Endothelial cell of umbilical vein (primary cell): Measurements from ENCODE around the gene MFSD2A. TPM values are rescaled to one million over a fixed set of nuclear protein-coding genes. Genes with fewer than 3 reads are reported as not detected.

Experiments
- BruUV-seq: library from RNA; stranded (reverse); fragments of 400-500 nt; replicated peaks from 2 replicates; lab custom pipeline; 2021; lab: Mats Ljungman, UMichigan
- CTCF ChIA-PET: fragments of 300-600, 350-600 bp; sonication (Branson Sonifier 250); formaldehyde crosslinking; loops from one replicate; lab custom pipeline; 2021; ENCODE audit warnings: antibody characterized with exemption, inconsistent platforms; lab: Charles Lee
- POLR2A ChIA-PET: fragments of 300-600, 350-600 bp; sonication (Branson Sonifier 250); formaldehyde crosslinking; loops from one replicate; lab custom pipeline; 2021; ENCODE audit warnings: antibody characterized with exemption, inconsistent platforms; lab: Charles Lee
- DNase-seq: peaks from one replicate; pipeline ENCODE4 v3.0.0-alpha.2; 2011; ENCODE audit warnings: low read depth, low spot score
- FAIRE-seq: peaks from 2 replicates; lab custom pipeline; 2011; peaks lifted over from hg19 to GRCh38; lab: Jason Lieb, UNC
- H2AFZ ChIP-seq: 2 replicates; pipeline ENCODE4 v1.6.0; 2012; ENCODE audit warnings: low read depth, low read length, control low read depth, inconsistent platforms
- H3K27ac ChIP-seq: 2 replicates; pipeline ENCODE4 v1.5.1; 2011; ENCODE audit warnings: low read depth, mild to moderate bottlenecking, control low read depth, low read length, moderate library complexity; ENCODE audit not compliant: insufficient read depth
- H3K27me3 ChIP-seq, 2 experiments: 2 replicates each; pipeline versions ENCODE4 v1.6.0 to v1.6.1; 2011; ENCODE audit warnings: low read length in 2 of 2, mixed read lengths in 1 of 2; ENCODE audit not compliant: control insufficient read depth in 2 of 2, insufficient read depth in 2 of 2
- H3K36me3 ChIP-seq, 2 experiments: 2 replicates in 1 of 2; 3 replicates in 1 of 2; pipeline ENCODE4 v1.5.1; 2011; ENCODE audit warnings: low read length in 2 of 2, mild to moderate bottlenecking in 1 of 2, moderate library complexity in 1 of 2; ENCODE audit not compliant: control insufficient read depth in 2 of 2, insufficient read depth in 2 of 2; ENCODE audit errors: extremely low read depth in 1 of 2
- H3K4me1 ChIP-seq: 3 replicates; pipeline ENCODE4 v1.5.1; 2011; ENCODE audit warnings: mild to moderate bottlenecking, low read length; ENCODE audit not compliant: control insufficient read depth, insufficient read depth; ENCODE audit errors: extremely low read depth
- H3K4me2 ChIP-seq: 2 replicates; pipeline ENCODE4 v1.6.1; 2011; ENCODE audit warnings: low read length, control low read depth, mixed read lengths; ENCODE audit not compliant: insufficient read depth
- H3K4me3 ChIP-seq, 3 experiments: fragments of 200-600 bp in 1 of 3; sonication (generic), shearing (Covaris generic) in 1 of 3; replicated peaks in 1 of 3; 2 replicates each; pipeline ENCODE4 v1.5.1; 2011 to 2016; ENCODE audit warnings: control low read depth in 3 of 3, low read length in 3 of 3, mild to moderate bottlenecking in 2 of 3, inconsistent platforms in 1 of 3, low read depth in 1 of 3, moderate library complexity in 1 of 3; ENCODE audit not compliant: insufficient read depth in 1 of 3
- H3K79me2 ChIP-seq: 2 replicates; pipeline ENCODE4 v1.6.0; 2012; ENCODE audit warnings: low read length, inconsistent platforms; ENCODE audit not compliant: control insufficient read depth, insufficient read depth
- H3K9ac ChIP-seq: replicated peaks from 2 replicates; pipeline ENCODE3; 2011; ENCODE audit warnings: low read length, control low read depth; ENCODE audit not compliant: insufficient read depth; ENCODE audit errors: extremely low read depth
- H3K9me1 ChIP-seq: replicated peaks from 3 replicates; pipeline ENCODE4 v1.6.0; 2011; ENCODE audit warnings: mild to moderate bottlenecking, low read length; ENCODE audit not compliant: control insufficient read depth, insufficient read depth; ENCODE audit errors: extremely low read depth
- H3K9me3 ChIP-seq: replicated peaks from 2 replicates; pipeline ENCODE4 v1.5.1; 2012; ENCODE audit warnings: low read length, inconsistent platforms; ENCODE audit not compliant: control insufficient read depth, insufficient read depth
- H4K20me1 ChIP-seq: replicated peaks from 2 replicates; pipeline ENCODE3; 2011; ENCODE audit warnings: mild to moderate bottlenecking, low read length; ENCODE audit not compliant: control insufficient read depth, insufficient read depth; ENCODE audit errors: extremely low read depth
- CTCF ChIP-seq, 2 donors: IDR thresholded peaks; 1 replicate in 1 of 2; 2 replicates in 1 of 2; pipeline ENCODE4 v1.5.1; 2011; ENCODE audit warnings: low read length in 2 of 2, mild to moderate bottlenecking in 2 of 2, moderate library complexity in 2 of 2, control low read depth in 1 of 2, inconsistent platforms in 1 of 2, low read depth in 1 of 2; ENCODE audit not compliant: insufficient read depth in 1 of 2; ENCODE audit errors: extremely low read depth in 1 of 2
- EZH2 ChIP-seq: IDR thresholded peaks from 2 replicates; pipeline ENCODE4 v1.6.1; 2012; ENCODE audit warnings: borderline replicate concordance, low read depth, mild to moderate bottlenecking, moderate library complexity, low read length, inconsistent platforms; ENCODE audit not compliant: severe bottlenecking
- FOS ChIP-seq: IDR thresholded peaks from 2 replicates; pipeline ENCODE4 v1.6.1; 2011; ENCODE audit warnings: mild to moderate bottlenecking, low read length, moderate library complexity, borderline replicate concordance; ENCODE audit not compliant: insufficient read depth
- GATA2 ChIP-seq: IDR thresholded peaks from 2 replicates; pipeline ENCODE4 v1.7.0; 2011; ENCODE audit warnings: low read depth, mild to moderate bottlenecking, moderate library complexity, mixed read lengths, low read length; ENCODE audit not compliant: insufficient read length, insufficient read depth
- POLR2A ChIP-seq: IDR thresholded peaks from 2 replicates; pipeline ENCODE4 v1.6.1; 2012; ENCODE audit warnings: low read depth, mild to moderate bottlenecking, control low read depth, low read length
- POLR2AphosphoS5 ChIP-seq: IDR thresholded peaks from 2 replicates; pipeline ENCODE4 v1.6.1; 2012; ENCODE audit warnings: low read depth, mild to moderate bottlenecking, control low read depth, low read length, moderate library complexity; ENCODE audit not compliant: insufficient read depth
- dilution Hi-C: fragments of 300-500 bp; cut with MboI; formaldehyde crosslinking; loops from one replicate; pipeline ENCODE4 v1.15.0; 2019; ENCODE audit warnings: low sequenced_read_pairs; ENCODE audit not compliant: extremely low pct_ligation_motif_present
- intact Hi-C: fragments of 100-400 bp; cut with micrococcal nuclease; formaldehyde crosslinking; loops from one replicate; pipeline ENCODE4 v1.10.0; 2022
- polyA plus RNA-seq, 4 experiments: library from polyadenylated mRNA; depleted of rRNA in 3 of 4; stranded (reverse) in 3 of 4; unstranded in 1 of 4; fragments of >200 nt; gene quantifications; 2 replicates each; pipeline versions ENCODE4 v1.2.1 to v1.2.3, GENCODE V29; 2011 to 2012; ENCODE audit warnings: missing spikeins in 1 of 4
- total RNA-seq: library from RNA; stranded (reverse); gene quantifications from 2 replicates; pipeline ENCODE4 v1.2.3, GENCODE V29; 2021

MFSD2A gene
- total and polyA plus RNA-seq, 2 donors (not counting 3 experiments of a cell fraction or from before 2014, with no cell fraction given), result 2.7 to 5.5 TPM

DNA sequence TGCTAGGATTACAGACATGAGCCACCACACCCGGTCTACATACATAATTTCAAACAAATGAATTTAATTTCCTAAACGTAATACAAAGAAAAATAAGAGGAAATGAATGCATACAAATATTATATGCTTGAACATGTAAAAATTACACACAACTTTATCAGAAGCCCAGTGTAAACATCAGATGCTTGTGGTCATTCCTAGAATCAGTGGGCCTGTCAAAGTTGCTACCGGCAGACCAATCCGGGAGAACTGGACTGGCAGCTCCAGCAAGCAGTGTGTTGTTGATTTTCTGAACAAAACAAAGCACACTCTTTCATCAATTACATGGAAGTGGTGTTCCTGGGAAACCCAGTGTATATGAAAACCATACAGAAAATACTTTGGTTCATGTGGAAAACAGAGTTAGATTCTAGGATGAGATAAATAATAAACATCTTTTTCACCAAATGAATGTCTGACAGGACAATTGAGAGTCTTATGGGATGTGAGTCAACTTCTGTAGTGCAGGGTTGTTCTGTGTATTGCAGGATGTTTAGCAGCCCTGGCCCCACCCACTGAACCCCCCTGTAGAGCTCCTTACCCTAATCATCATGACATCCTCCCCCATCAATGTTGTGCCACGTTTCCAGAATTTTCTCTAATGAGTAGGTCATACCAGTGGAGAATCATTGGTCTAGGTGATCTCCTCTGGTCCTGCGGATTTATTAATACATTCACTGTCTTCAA lies 33.8 kb downstream of the MFSD2A start:
- no peak overlapping the region for H2AFZ ChIP-seq
- dilution Hi-C loops (no loop called here), intact Hi-C loops (no loop called here)
- TF ChIP-seq FOS (peak; percentile 12), EZH2 (no peak), GATA2 (peak; percentile 16)
- POLR2A ChIA-PET, result no interaction called here
- no peak overlapping the region for H3K27ac ChIP-seq
- H3K4me1 ChIP-seq, result peaks cover 12% of the 10 kb centered on the region
- no peaks in the 10 kb centered on the region for H3K36me3 ChIP-seq
- DNase-seq, result peak; percentile 17
- no peaks in the 10 kb centered on the region for H3K27me3 ChIP-seq
- no peak for FAIRE-seq
- H3K9ac ChIP-seq, result no peak overlapping the region
- no peaks in the 10 kb centered on the region for H3K9me3 ChIP-seq
- H3K4me3 ChIP-seq, result no peak overlapping the region
- CTCF ChIA-PET, result interaction anchor here (1.1 to 2.0 kb wide), 3 partner anchors 15 to 155 kb away, joined by 3 to 6 read pairs (median 5); no protein-coding TSS in a partner anchor
- no peaks in the 10 kb centered on the region for H4K20me1 ChIP-seq
- no peaks in the 10 kb centered on the region for H3K9me1 ChIP-seq
- no TSS peak for BruUV-seq
- no peaks in the 10 kb centered on the region for H3K79me2 ChIP-seq
- no peak overlapping the region for H3K4me2 ChIP-seq

DNA sequence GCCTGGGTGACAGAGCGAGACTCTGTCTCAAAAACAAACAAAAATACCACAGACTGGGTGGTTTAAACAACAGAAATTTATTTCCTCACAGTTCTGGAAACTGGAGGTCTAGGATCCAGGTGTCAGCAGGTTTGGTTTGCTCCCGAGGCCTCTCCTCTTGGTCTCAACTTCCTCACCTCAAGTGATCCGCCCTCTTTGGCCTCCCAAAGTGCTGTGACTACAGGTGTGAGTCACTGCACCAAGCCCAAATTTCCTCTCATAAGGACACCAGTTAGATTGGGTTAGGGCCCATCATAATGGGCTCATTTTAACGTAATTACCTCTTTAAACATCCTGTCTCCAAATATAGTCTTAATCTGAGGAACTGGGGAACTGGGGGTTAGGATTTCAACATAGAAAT lies 35.5 kb downstream of the MFSD2A start:
- H2AFZ ChIP-seq, result no peak overlapping the region
- no peak overlapping the region for H3K4me3 ChIP-seq
- H3K9me1 ChIP-seq, result no peaks in the 10 kb centered on the region
- intact Hi-C loops, result no loop called here
- H3K27ac ChIP-seq, result no peak overlapping the region
- no peaks in the 10 kb centered on the region for H3K79me2 ChIP-seq
- POLR2A ChIA-PET, result interaction anchor here (0.7 kb wide), 1 partner anchor 19 kb away, joined by 4 read pairs; no protein-coding TSS in a partner anchor
- FAIRE-seq (no peak), DNase-seq (no peak)
- H3K27me3 ChIP-seq, result no peaks in the 10 kb centered on the region
- no peak overlapping the region for H3K9ac ChIP-seq
- CTCF ChIA-PET, result interaction anchor here (2.0 kb wide), 1 partner anchor 17 kb away, joined by 5 read pairs; no protein-coding TSS in a partner anchor
- H3K9me3 ChIP-seq, result no peaks in the 10 kb centered on the region
- no peaks in the 10 kb centered on the region for H4K20me1 ChIP-seq
- H3K4me2 ChIP-seq, result no peak overlapping the region
- dilution Hi-C loops, result no loop called here
- no TSS peak for BruUV-seq
- TF ChIP-seq FOS (no peak), EZH2 (no peak), GATA2 (no peak), CTCF (IDR thresholded peaks at IDR 0.05; ENCODE audit: extremely low read depth in 1 of 2, insufficient read depth in 1 of 2, low read depth in 1 of 2, low read length in 2 of 2) (no peak), POLR2A (no peak), POLR2AphosphoS5 (no peak)
- H3K36me3 ChIP-seq, result no peaks in the 10 kb centered on the region
- H3K4me1 ChIP-seq, result peaks cover 12% of the 10 kb centered on the region
